Measurements from ENCODE around the gene KLHL17. TPM values are rescaled to one million over a fixed set of nuclear protein-coding genes. Genes with fewer than 3 reads are reported as not detected.

Gene KLHL17
- polyA plus RNA-seq, 1 donor (not counting 4 experiments of a cell fraction or from before 2014, with no cell fraction given): 6.5 TPM

- FAIRE-seq (no peak), DNase-seq (ENCODE audit: low read depth, low spot score) (no peak)
- Histone ChIP-seq H4K20me1 (ENCODE audit: control insufficient read depth, extremely low read depth, insufficient read depth, low read length) (no peaks in the 10 kb centered on the region), H3K4me1 (ENCODE audit: control insufficient read depth, extremely low read depth, insufficient read depth, low read length) (no peaks in the 10 kb centered on the region), H2AFZ (ENCODE audit: control insufficient read depth, low read length) (no peak overlapping the region), H3K9me3 (ENCODE audit: control insufficient read depth, low read depth, low read length) (no peaks in the 10 kb centered on the region), H3K27ac (ENCODE audit: control insufficient read depth, insufficient read depth, low read length) (no peak overlapping the region), H3K27me3 (ENCODE audit: control insufficient read depth, extremely low read depth, insufficient read depth, low read length) (peaks cover 51% of the 10 kb centered on the region), H3K9ac (ENCODE audit: control insufficient read depth, extremely low read depth, insufficient read depth, low read length) (no peak overlapping the region), H3K9me1 (ENCODE audit: control insufficient read depth, extremely low read depth, insufficient read depth, low read length) (no peaks in the 10 kb centered on the region), H3K4me3 (ENCODE audit: control insufficient read depth in 2 of 3, extremely low read depth in 1 of 3, insufficient read depth in 2 of 3, low read depth in 1 of 3, low read length in 3 of 3) (no peak overlapping the region), H3K4me2 (ENCODE audit: control insufficient read depth, extremely low read depth, insufficient read depth, low read depth, low read length) (no peak overlapping the region), H3K79me2 (ENCODE audit: control insufficient read depth, insufficient read depth, low read length) (no peaks in the 10 kb centered on the region), H3K36me3 (ENCODE audit: control insufficient read depth in 2 of 2, extremely low read depth in 1 of 2, insufficient read depth in 2 of 2, low read length in 2 of 2) (no peaks in the 10 kb centered on the region)
- no peak for TF ChIP-seq EZH2 (IDR thresholded peaks at IDR 0.05; ENCODE audit: low read length)
- TF ChIP-seq CTCF (optimal IDR thresholded peaks at IDR 0.05 in 1 of 3, IDR thresholded peaks at IDR 0.05 in 1 of 3, conservative IDR thresholded peaks at IDR 0.05 in 1 of 3; ENCODE audit: extremely low read depth in 1 of 3, insufficient read depth in 2 of 3, low read length in 3 of 3): peak in 2 of 3 experiments; percentile 90 to 91
- dilution Hi-C loops (cut with MboI; ENCODE audit: extremely low pct_ligation_motif_present, low sequenced_read_pairs): no loop called here
Measured at GRCh38 chr1:983798-984475, 23.6 kb downstream of the KLHL17 start.

GRCh38 chr1:984476-984814 is 24.1 kb downstream of the KLHL17 start:
- Histone ChIP-seq H3K4me1 (ENCODE audit: control insufficient read depth, extremely low read depth, insufficient read depth, low read length) (no peaks in the 10 kb centered on the region), H3K36me3 (ENCODE audit: control insufficient read depth in 2 of 2, extremely low read depth in 1 of 2, insufficient read depth in 2 of 2, low read length in 2 of 2) (no peaks in the 10 kb centered on the region), H3K79me2 (ENCODE audit: control insufficient read depth, insufficient read depth, low read length) (no peaks in the 10 kb centered on the region), H3K4me3 (ENCODE audit: control insufficient read depth in 2 of 3, extremely low read depth in 1 of 3, insufficient read depth in 2 of 3, low read depth in 1 of 3, low read length in 3 of 3) (no peak overlapping the region), H2AFZ (ENCODE audit: control insufficient read depth, low read length) (no peak overlapping the region), H3K9me3 (ENCODE audit: control insufficient read depth, low read depth, low read length) (no peaks in the 10 kb centered on the region), H4K20me1 (ENCODE audit: control insufficient read depth, extremely low read depth, insufficient read depth, low read length) (no peaks in the 10 kb centered on the region), H3K4me2 (ENCODE audit: control insufficient read depth, extremely low read depth, insufficient read depth, low read depth, low read length) (no peak overlapping the region), H3K27ac (ENCODE audit: control insufficient read depth, insufficient read depth, low read length) (no peak overlapping the region), H3K27me3 (ENCODE audit: control insufficient read depth, extremely low read depth, insufficient read depth, low read length) (peaks cover 50% of the 10 kb centered on the region), H3K9ac (ENCODE audit: control insufficient read depth, extremely low read depth, insufficient read depth, low read length) (no peak overlapping the region), H3K9me1 (ENCODE audit: control insufficient read depth, extremely low read depth, insufficient read depth, low read length) (no peaks in the 10 kb centered on the region)
- DNase-seq (ENCODE audit: low read depth, low spot score) (no peak), FAIRE-seq (no peak)
- dilution Hi-C loops (cut with MboI; ENCODE audit: extremely low pct_ligation_motif_present, low sequenced_read_pairs): no loop called here
- TF ChIP-seq CTCF (optimal IDR thresholded peaks at IDR 0.05 in 1 of 3, IDR thresholded peaks at IDR 0.05 in 1 of 3, conservative IDR thresholded peaks at IDR 0.05 in 1 of 3; ENCODE audit: extremely low read depth in 1 of 3, insufficient read depth in 2 of 3, low read length in 3 of 3) (no peak), EZH2 (IDR thresholded peaks at IDR 0.05; ENCODE audit: low read length) (no peak)
